ENCODE data around the gene SCAF8.

SCAF8 gene

GRCh38 chr6:154842833-154843232 lies 109.6 kb downstream of the SCAF8 start:
- no peak for DNase-seq

GRCh38 chr6:154847318-154847717 lies 114.1 kb downstream of the SCAF8 start:
- no peak for DNase-seq

- no peak for DNase-seq
Measured at GRCh38 chr6:154848580-154848979, 115.4 kb downstream of the SCAF8 start.

- DNase-seq, result no peak
Measured at GRCh38 chr6:154849475-154849874, 116.3 kb downstream of the SCAF8 start.

- DNase-seq, result no peak
Measured at GRCh38 chr6:154852687-154853086, 119.5 kb downstream of the SCAF8 start.

- DNase-seq, result no peak
Measured at GRCh38 chr6:154857529-154857928, 124.3 kb downstream of the SCAF8 start.

GRCh38 chr6:154861825-154862224 lies 128.6 kb downstream of the SCAF8 start:
- no peak for DNase-seq

GRCh38 chr6:154862536-154862935 lies 129.3 kb downstream of the SCAF8 start:
- no peak for DNase-seq

GRCh38 chr6:154864066-154864430 lies 130.8 kb downstream of the SCAF8 start:
- no peak for DNase-seq

- no peak for DNase-seq
Measured at GRCh38 chr6:154865291-154865690, 132.1 kb downstream of the SCAF8 start.

- no peak for DNase-seq
Measured at GRCh38 chr6:154868143-154868594, 135.0 kb downstream of the SCAF8 start.

GRCh38 chr6:154872542-154873114 lies 139.4 kb downstream of the SCAF8 start:
- DNase-seq, result no peak

- DNase-seq, result no peak
Measured at GRCh38 chr6:154873546-154873945, 140.3 kb downstream of the SCAF8 start.

- DNase-seq, result no peak
Measured at GRCh38 chr6:154874773-154875592, 141.8 kb downstream of the SCAF8 start.

- no peak for DNase-seq
Measured at GRCh38 chr6:154876486-154877280, 143.5 kb downstream of the SCAF8 start.

- DNase-seq, result no peak
Measured at GRCh38 chr6:154878871-154879491, 145.8 kb downstream of the SCAF8 start.

- DNase-seq, result no peak
Measured at GRCh38 chr6:154882107-154882506, 148.9 kb downstream of the SCAF8 start.
